ENCODE data around the gene MBD5. TPM values are rescaled to one million over a fixed set of nuclear protein-coding genes. Genes with fewer than 3 reads are reported as not detected.
A peak's percentile ranks its signal among the peaks of the same experiment; 100 is the strongest.

MBD5 gene
- total and polyA plus RNA-seq, 2 experiments from 2014 or later: 12.1 to 23.4 TPM

- in situ Hi-C loops (cut with MboI): no loop called here
- Histone ChIP-seq H4K20me1 (ENCODE audit: insufficient read depth) (no peaks in the 10 kb centered on the region), H3F3A (ENCODE audit: insufficient read depth) (no peaks in the 10 kb centered on the region), H3K4me1 (ENCODE audit: insufficient read depth) (0 out of 2 replicates have a peak, but pooled peaks cover 4% of the 10 kb centered on the region), H3K9ac (no peak overlapping the region), H3K9me2 (ENCODE audit: insufficient read depth) (no peaks in the 10 kb centered on the region), H3K36me3 (ENCODE audit: low read depth) (no peaks in the 10 kb centered on the region), H3K27me3 (replicated peaks; ENCODE audit: insufficient read depth) (no peaks in the 10 kb centered on the region), H3K4me2 (ENCODE audit: unreplicated experiment) (no peak overlapping the region), H3K27ac (no peak overlapping the region), H3K9me3 (ENCODE audit: low read depth) (no peaks in the 10 kb centered on the region), H2AFZ (no peak overlapping the region), H3K4me3 (no peak overlapping the region), H3K79me2 (ENCODE audit: insufficient read depth) (no peaks in the 10 kb centered on the region)
- WGBS, 2 experiments (ENCODE audit: low coverage in 1 of 2, low lambda C conversion rate in 2 of 2, missing lambda C conversion rate in 2 of 2): 77 to 89% methylated on average over 3 of the region's 3 CpGs
- no peak for TF ChIP-seq EZH2phosphoT487 (IDR thresholded peaks at IDR 0.05; ENCODE audit: insufficient read depth, low read depth)
- TF ChIP-seq EZH2 (IDR thresholded peaks at IDR 0.05; ENCODE audit: insufficient read depth, poor library complexity, severe bottlenecking): no peak
- DNase-seq: no peak
These were observed 487.1 kb downstream of the MBD5 start for GRCh38 chr2:148507970-148508369.

GRCh38 chr2:148508878-148509287 is 488.0 kb downstream of the MBD5 start:
- H3K9ac ChIP-seq: peak overlapping the region; percentile 55; the same call in 1 of the 2 replicates
- H3K4me2 ChIP-seq (ENCODE audit: unreplicated experiment): peak overlapping the region; percentile 60
- H3K27me3 ChIP-seq (replicated peaks; ENCODE audit: insufficient read depth): no peaks in the 10 kb centered on the region
- H3K4me3 ChIP-seq: peak overlapping the region; percentile 57
- no peaks in the 10 kb centered on the region for H4K20me1 ChIP-seq (ENCODE audit: insufficient read depth)
- no peak for DNase-seq
- H3K9me2 ChIP-seq (ENCODE audit: insufficient read depth): no peaks in the 10 kb centered on the region
- H3K36me3 ChIP-seq (ENCODE audit: low read depth): no peaks in the 10 kb centered on the region
- TF ChIP-seq EZH2 (IDR thresholded peaks at IDR 0.05; ENCODE audit: insufficient read depth, poor library complexity, severe bottlenecking) (no peak), EZH2phosphoT487 (IDR thresholded peaks at IDR 0.05; ENCODE audit: insufficient read depth, low read depth) (no peak)
- H3K4me1 ChIP-seq (ENCODE audit: insufficient read depth): 0 out of 2 replicates have a peak, but pooled peaks cover 4% of the 10 kb centered on the region
- in situ Hi-C loops (cut with MboI): no loop called here
- H3K9me3 ChIP-seq (ENCODE audit: low read depth): no peaks in the 10 kb centered on the region
- no peak overlapping the region for H3K27ac ChIP-seq
- peak overlapping the region; percentile 71 for H2AFZ ChIP-seq
- 48 to 53% methylated on average over 3 of the region's 3 CpGs for WGBS, 2 experiments (ENCODE audit: low coverage in 1 of 2, low lambda C conversion rate in 2 of 2, missing lambda C conversion rate in 2 of 2)
- H3F3A ChIP-seq (ENCODE audit: insufficient read depth): no peaks in the 10 kb centered on the region
- H3K79me2 ChIP-seq (ENCODE audit: insufficient read depth): no peaks in the 10 kb centered on the region

GRCh38 chr2:148509288-148509902 is 488.5 kb downstream of the MBD5 start:
- in situ Hi-C loops (cut with MboI): no loop called here
- H3K4me3 ChIP-seq: peak overlapping the region; percentile 57
- peak overlapping the region; percentile 55 for H3K9ac ChIP-seq
- H3F3A ChIP-seq (ENCODE audit: insufficient read depth): no peaks in the 10 kb centered on the region
- 0 out of 2 replicates have a peak, but pooled peaks cover 4% of the 10 kb centered on the region for H3K4me1 ChIP-seq (ENCODE audit: insufficient read depth)
- 9 to 10% methylated on average over 14 of the region's 14 CpGs for WGBS, 2 experiments (ENCODE audit: low coverage in 1 of 2, low lambda C conversion rate in 2 of 2, missing lambda C conversion rate in 2 of 2)
- TF ChIP-seq EZH2 (IDR thresholded peaks at IDR 0.05; ENCODE audit: insufficient read depth, poor library complexity, severe bottlenecking) (no peak), EZH2phosphoT487 (IDR thresholded peaks at IDR 0.05; ENCODE audit: insufficient read depth, low read depth) (no peak)
- no peaks in the 10 kb centered on the region for H3K79me2 ChIP-seq (ENCODE audit: insufficient read depth)
- H3K27ac ChIP-seq: no peak overlapping the region
- DNase-seq: peak; percentile 94
- H3K4me2 ChIP-seq (ENCODE audit: unreplicated experiment): peak overlapping the region; percentile 60
- H3K9me2 ChIP-seq (ENCODE audit: insufficient read depth): no peaks in the 10 kb centered on the region
- H2AFZ ChIP-seq: peak overlapping the region; percentile 71
- H4K20me1 ChIP-seq (ENCODE audit: insufficient read depth): no peaks in the 10 kb centered on the region
- H3K36me3 ChIP-seq (ENCODE audit: low read depth): no peaks in the 10 kb centered on the region
- no peaks in the 10 kb centered on the region for H3K27me3 ChIP-seq (replicated peaks; ENCODE audit: insufficient read depth)
- no peaks in the 10 kb centered on the region for H3K9me3 ChIP-seq (ENCODE audit: low read depth)

GRCh38 chr2:148511883-148512282 is 491.0 kb downstream of the MBD5 start:
- H3K27me3 ChIP-seq (replicated peaks; ENCODE audit: insufficient read depth): no peaks in the 10 kb centered on the region
- 79 to 88% methylated on average over 3 of the region's 3 CpGs for WGBS, 2 experiments (ENCODE audit: low coverage in 1 of 2, low lambda C conversion rate in 2 of 2, missing lambda C conversion rate in 2 of 2)
- no peaks in the 10 kb centered on the region for H3K9me2 ChIP-seq (ENCODE audit: insufficient read depth)
- H3K4me1 ChIP-seq (ENCODE audit: insufficient read depth): peaks cover 6% of the 10 kb centered on the region; the same call in 1 of the 2 replicates
- no peaks in the 10 kb centered on the region for H4K20me1 ChIP-seq (ENCODE audit: insufficient read depth)
- in situ Hi-C loops (cut with MboI): loop anchor here (10.0 kb wide), 1 partner anchor 517 kb away; no protein-coding TSS in a partner anchor
- no peaks in the 10 kb centered on the region for H3K79me2 ChIP-seq (ENCODE audit: insufficient read depth)
- H3K27ac ChIP-seq: no peak overlapping the region
- H3K9ac ChIP-seq: no peak overlapping the region
- H3K9me3 ChIP-seq (ENCODE audit: low read depth): no peaks in the 10 kb centered on the region
- no peak for DNase-seq
- no peak overlapping the region for H3K4me3 ChIP-seq
- no peak for TF ChIP-seq EZH2 (IDR thresholded peaks at IDR 0.05; ENCODE audit: insufficient read depth, poor library complexity, severe bottlenecking)
- TF ChIP-seq EZH2phosphoT487 (IDR thresholded peaks at IDR 0.05; ENCODE audit: insufficient read depth, low read depth): no peak
- H3K4me2 ChIP-seq (ENCODE audit: unreplicated experiment): no peak overlapping the region
- H3K36me3 ChIP-seq (ENCODE audit: low read depth): no peaks in the 10 kb centered on the region
- H2AFZ ChIP-seq: no peak overlapping the region
- H3F3A ChIP-seq (ENCODE audit: insufficient read depth): no peaks in the 10 kb centered on the region
